ENCODE results near the gene RNF150. TPM values are rescaled to one million over a fixed set of nuclear protein-coding genes. Genes with fewer than 3 reads are reported as not detected.

The RNF150 gene
- total RNA-seq, 1 donor from 2014 or later = 0.05 TPM

- intact Hi-C loops (cut with micrococcal nuclease) = no loop called here
- no peak overlapping the region for H3K27ac Mint-ChIP-seq
- no peaks in the 10 kb centered on the region for H3K9me3 Mint-ChIP-seq
- H3K27me3 Mint-ChIP-seq (ENCODE audit: low read depth) = no peaks in the 10 kb centered on the region
- H3K4me3 Mint-ChIP-seq (ENCODE audit: low read depth) = no peak overlapping the region
- H3K4me1 Mint-ChIP-seq (ENCODE audit: low read depth) = no peaks in the 10 kb centered on the region
- no peak for DNase-seq (ENCODE audit: low spot score)
- no peaks in the 10 kb centered on the region for H3K36me3 Mint-ChIP-seq (ENCODE audit: low read depth)
These were observed 164.9 kb downstream of the RNF150 start for GRCh38 chr4:140968371-140968770.

- H3K4me1 Mint-ChIP-seq (ENCODE audit: low read depth) = no peaks in the 10 kb centered on the region
- H3K36me3 Mint-ChIP-seq (ENCODE audit: low read depth) = no peaks in the 10 kb centered on the region
- no peak overlapping the region for H3K27ac Mint-ChIP-seq
- H3K4me3 Mint-ChIP-seq (ENCODE audit: low read depth) = no peak overlapping the region
- no peaks in the 10 kb centered on the region for H3K9me3 Mint-ChIP-seq
- intact Hi-C loops (cut with micrococcal nuclease) = no loop called here
- no peak for DNase-seq (ENCODE audit: low spot score)
- no peaks in the 10 kb centered on the region for H3K27me3 Mint-ChIP-seq (ENCODE audit: low read depth)
These were observed 169.4 kb downstream of the RNF150 start for GRCh38 chr4:140963883-140964282.

GRCh38 chr4:140955641-140956040 is 177.6 kb downstream of the RNF150 start:
- intact Hi-C loops (cut with micrococcal nuclease) = no loop called here
- H3K27ac Mint-ChIP-seq = no peak overlapping the region
- DNase-seq (ENCODE audit: low spot score) = no peak
- H3K4me3 Mint-ChIP-seq (ENCODE audit: low read depth) = no peak overlapping the region
- H3K9me3 Mint-ChIP-seq = peaks cover 6% of the 10 kb centered on the region
- H3K27me3 Mint-ChIP-seq (ENCODE audit: low read depth) = no peaks in the 10 kb centered on the region
- H3K4me1 Mint-ChIP-seq (ENCODE audit: low read depth) = no peaks in the 10 kb centered on the region
- no peaks in the 10 kb centered on the region for H3K36me3 Mint-ChIP-seq (ENCODE audit: low read depth)

GRCh38 chr4:140952717-140953116 is 180.6 kb downstream of the RNF150 start:
- no peak overlapping the region for H3K27ac Mint-ChIP-seq
- DNase-seq (ENCODE audit: low spot score) = no peak
- H3K27me3 Mint-ChIP-seq (ENCODE audit: low read depth) = peaks cover 1% of the 10 kb centered on the region
- no peaks in the 10 kb centered on the region for H3K4me1 Mint-ChIP-seq (ENCODE audit: low read depth)
- H3K4me3 Mint-ChIP-seq (ENCODE audit: low read depth) = no peak overlapping the region
- no peaks in the 10 kb centered on the region for H3K36me3 Mint-ChIP-seq (ENCODE audit: low read depth)
- H3K9me3 Mint-ChIP-seq = peaks cover 6% of the 10 kb centered on the region
- intact Hi-C loops (cut with micrococcal nuclease) = no loop called here

- H3K27ac Mint-ChIP-seq = no peak overlapping the region
- no peaks in the 10 kb centered on the region for H3K36me3 Mint-ChIP-seq (ENCODE audit: low read depth)
- H3K27me3 Mint-ChIP-seq (ENCODE audit: low read depth) = peaks cover 1% of the 10 kb centered on the region
- H3K4me1 Mint-ChIP-seq (ENCODE audit: low read depth) = no peaks in the 10 kb centered on the region
- DNase-seq (ENCODE audit: low spot score) = no peak
- H3K9me3 Mint-ChIP-seq = no peaks in the 10 kb centered on the region
- H3K4me3 Mint-ChIP-seq (ENCODE audit: low read depth) = no peak overlapping the region
- intact Hi-C loops (cut with micrococcal nuclease) = no loop called here
These were observed 185.8 kb downstream of the RNF150 start for GRCh38 chr4:140947506-140947905.

GRCh38 chr4:140945106-140945505 is 188.2 kb downstream of the RNF150 start:
- peaks cover 1% of the 10 kb centered on the region for H3K27me3 Mint-ChIP-seq (ENCODE audit: low read depth)
- H3K4me1 Mint-ChIP-seq (ENCODE audit: low read depth) = no peaks in the 10 kb centered on the region
- H3K36me3 Mint-ChIP-seq (ENCODE audit: low read depth) = no peaks in the 10 kb centered on the region
- intact Hi-C loops (cut with micrococcal nuclease) = no loop called here
- no peaks in the 10 kb centered on the region for H3K9me3 Mint-ChIP-seq
- H3K27ac Mint-ChIP-seq = no peak overlapping the region
- no peak for DNase-seq (ENCODE audit: low spot score)
- no peak overlapping the region for H3K4me3 Mint-ChIP-seq (ENCODE audit: low read depth)

GRCh38 chr4:140944572-140944971 is 188.7 kb downstream of the RNF150 start:
- Mint-ChIP-seq H3K4me1 (ENCODE audit: low read depth) (no peaks in the 10 kb centered on the region), H3K4me3 (ENCODE audit: low read depth) (no peak overlapping the region), H3K9me3 (no peaks in the 10 kb centered on the region), H3K36me3 (ENCODE audit: low read depth) (no peaks in the 10 kb centered on the region), H3K27ac (no peak overlapping the region), H3K27me3 (ENCODE audit: low read depth) (no peaks in the 10 kb centered on the region)
- intact Hi-C loops (cut with micrococcal nuclease) = no loop called here
- no peak for DNase-seq (ENCODE audit: low spot score)

- intact Hi-C loops (cut with micrococcal nuclease) = no loop called here
- no peak overlapping the region for H3K27ac Mint-ChIP-seq
- no peaks in the 10 kb centered on the region for H3K9me3 Mint-ChIP-seq
- no peak overlapping the region for H3K4me3 Mint-ChIP-seq (ENCODE audit: low read depth)
- no peak for DNase-seq (ENCODE audit: low spot score)
- H3K27me3 Mint-ChIP-seq (ENCODE audit: low read depth) = no peaks in the 10 kb centered on the region
- H3K4me1 Mint-ChIP-seq (ENCODE audit: low read depth) = no peaks in the 10 kb centered on the region
- H3K36me3 Mint-ChIP-seq (ENCODE audit: low read depth) = no peaks in the 10 kb centered on the region
These were observed 189.1 kb downstream of the RNF150 start for GRCh38 chr4:140944199-140944515.

GRCh38 chr4:140943486-140944198 is 189.6 kb downstream of the RNF150 start:
- H3K4me1 Mint-ChIP-seq (ENCODE audit: low read depth) = no peaks in the 10 kb centered on the region
- H3K36me3 Mint-ChIP-seq (ENCODE audit: low read depth) = no peaks in the 10 kb centered on the region
- no peak overlapping the region for H3K4me3 Mint-ChIP-seq (ENCODE audit: low read depth)
- no peaks in the 10 kb centered on the region for H3K27me3 Mint-ChIP-seq (ENCODE audit: low read depth)
- no peak overlapping the region for H3K27ac Mint-ChIP-seq
- DNase-seq (ENCODE audit: low spot score) = no peak
- no peaks in the 10 kb centered on the region for H3K9me3 Mint-ChIP-seq
- intact Hi-C loops (cut with micrococcal nuclease) = no loop called here

GRCh38 chr4:140940589-140940988 is 192.7 kb downstream of the RNF150 start:
- Mint-ChIP-seq H3K9me3 (no peaks in the 10 kb centered on the region), H3K4me3 (ENCODE audit: low read depth) (no peak overlapping the region), H3K36me3 (ENCODE audit: low read depth) (no peaks in the 10 kb centered on the region), H3K27me3 (ENCODE audit: low read depth) (no peaks in the 10 kb centered on the region), H3K27ac (no peak overlapping the region), H3K4me1 (ENCODE audit: low read depth) (no peaks in the 10 kb centered on the region)
- intact Hi-C loops (cut with micrococcal nuclease) = no loop called here
- DNase-seq (ENCODE audit: low spot score) = no peak

GRCh38 chr4:140937866-140938265 is 195.4 kb downstream of the RNF150 start:
- Mint-ChIP-seq H3K9me3 (no peaks in the 10 kb centered on the region), H3K4me3 (ENCODE audit: low read depth) (no peak overlapping the region), H3K27me3 (ENCODE audit: low read depth) (no peaks in the 10 kb centered on the region), H3K36me3 (ENCODE audit: low read depth) (no peaks in the 10 kb centered on the region), H3K4me1 (ENCODE audit: low read depth) (no peaks in the 10 kb centered on the region), H3K27ac (no peak overlapping the region)
- no peak for DNase-seq (ENCODE audit: low spot score)
- intact Hi-C loops (cut with micrococcal nuclease) = no loop called here

GRCh38 chr4:140935254-140935653 is 198.0 kb downstream of the RNF150 start:
- no peak overlapping the region for H3K27ac Mint-ChIP-seq
- no peak for DNase-seq (ENCODE audit: low spot score)
- intact Hi-C loops (cut with micrococcal nuclease) = no loop called here
- no peaks in the 10 kb centered on the region for H3K36me3 Mint-ChIP-seq (ENCODE audit: low read depth)
- H3K9me3 Mint-ChIP-seq = no peaks in the 10 kb centered on the region
- peaks cover 4% of the 10 kb centered on the region for H3K27me3 Mint-ChIP-seq (ENCODE audit: low read depth)
- H3K4me1 Mint-ChIP-seq (ENCODE audit: low read depth) = no peaks in the 10 kb centered on the region
- H3K4me3 Mint-ChIP-seq (ENCODE audit: low read depth) = no peak overlapping the region

- Mint-ChIP-seq H3K36me3 (ENCODE audit: low read depth) (no peaks in the 10 kb centered on the region), H3K4me1 (ENCODE audit: low read depth) (no peaks in the 10 kb centered on the region), H3K4me3 (ENCODE audit: low read depth) (no peak overlapping the region), H3K27ac (no peak overlapping the region), H3K27me3 (ENCODE audit: low read depth) (peaks cover 4% of the 10 kb centered on the region), H3K9me3 (no peaks in the 10 kb centered on the region)
- no peak for DNase-seq (ENCODE audit: low spot score)
- intact Hi-C loops (cut with micrococcal nuclease) = no loop called here
These were observed 200.7 kb downstream of the RNF150 start for GRCh38 chr4:140932501-140933045.

- H3K36me3 Mint-ChIP-seq (ENCODE audit: low read depth) = no peaks in the 10 kb centered on the region
- H3K27me3 Mint-ChIP-seq (ENCODE audit: low read depth) = peaks cover 4% of the 10 kb centered on the region
- intact Hi-C loops (cut with micrococcal nuclease) = no loop called here
- DNase-seq (ENCODE audit: low spot score) = no peak
- H3K4me1 Mint-ChIP-seq (ENCODE audit: low read depth) = no peaks in the 10 kb centered on the region
- H3K27ac Mint-ChIP-seq = no peak overlapping the region
- H3K4me3 Mint-ChIP-seq (ENCODE audit: low read depth) = no peak overlapping the region
- H3K9me3 Mint-ChIP-seq = no peaks in the 10 kb centered on the region
These were observed 201.4 kb downstream of the RNF150 start for GRCh38 chr4:140931911-140932310.
